SK-N-SH (cell line): ENCODE measurements around the gene KCNIP4.

ENCODE experiments used
- CHD2 ChIP-seq: fragments of 150-350 bp; IDR thresholded peaks from 2 replicates; pipeline ENCODE4 v1.6.1; 2018; ENCODE audit warnings: low read length; ENCODE audit not compliant: partially characterized antibody
- CTCF ChIP-seq: fragments of 200-600 bp; sonication (generic); IDR thresholded peaks from 2 replicates; pipeline ENCODE4 v1.6.1; 2017; ENCODE audit warnings: antibody characterized with exemption, mild to moderate bottlenecking, moderate library complexity
- ELF1 ChIP-seq: IDR thresholded peaks from 2 replicates; pipeline ENCODE4 v1.4.0; 2012
- EP300 ChIP-seq, 2 experiments: IDR thresholded peaks; 2 replicates each; pipeline versions ENCODE4 v1.4.0 to v1.6.1; 2012; ENCODE audit warnings: borderline replicate concordance in 1 of 2, low read depth in 1 of 2, low read length in 1 of 2
- POLR2AphosphoS5 ChIP-seq: IDR thresholded peaks from 2 replicates; pipeline ENCODE4 v1.6.1; 2012; ENCODE audit warnings: low read depth, low read length
- REST ChIP-seq: IDR thresholded peaks from 2 replicates; pipeline ENCODE4 v1.6.1; 2012; ENCODE audit warnings: mild to moderate bottlenecking, low read depth, low read length, moderate library complexity
- TAF1 ChIP-seq: IDR thresholded peaks from 2 replicates; pipeline ENCODE4 v1.6.1; 2012; ENCODE audit warnings: low read depth, mild to moderate bottlenecking, low read length, moderate library complexity, borderline replicate concordance
- YY1 ChIP-seq: IDR thresholded peaks from 2 replicates; pipeline ENCODE4 v1.4.0; 2012; ENCODE audit warnings: low read depth, mild to moderate bottlenecking

- TF ChIP-seq CTCF = no peak
- no peak for TF ChIP-seq YY1
- no peak for TF ChIP-seq REST
- TF ChIP-seq EP300 (IDR thresholded peaks at IDR 0.05; ENCODE audit: borderline replicate concordance in 1 of 2, low read depth in 1 of 2, low read length in 1 of 2) = no peak
- TF ChIP-seq ELF1 = no peak
- TF ChIP-seq POLR2AphosphoS5 = no peak
- no peak for TF ChIP-seq TAF1
- TF ChIP-seq CHD2 = no peak
These were observed 961.4 kb downstream of the KCNIP4 start for GRCh38 chr4:20987191-20987590.
